Measurements from ENCODE around the gene CLTRN.

- TF ChIP-seq EZH2phosphoT487 (IDR thresholded peaks at IDR 0.05; ENCODE audit: borderline replicate concordance, low read length) (no peak), CTCF (IDR thresholded peaks at IDR 0.05; ENCODE audit: low read depth, low read length, poor library complexity, severe bottlenecking) (no peak)
These were observed 19.3 kb downstream of the CLTRN start for GRCh38 chrX:15645266-15645665.
